Erythroblast (primary cell): ENCODE measurements around the gene AGAP1.

Experiments
- DNase-seq, 2 experiments: peaks; one replicate each; lab custom pipeline; 2025; lab: John Stamatoyannopoulos, UW
- GATA1 ChIP-seq: IDR thresholded peaks from 2 replicates; pipeline ENCODE4 v1.6.1; 2011; ENCODE audit warnings: low read depth, mild to moderate bottlenecking, control low read depth, low read length, moderate library complexity
- POLR2A ChIP-seq: IDR thresholded peaks from 2 replicates; pipeline ENCODE4 v1.6.1; 2011; ENCODE audit warnings: mild to moderate bottlenecking, low read length

AGAP1 gene

GRCh38 chr2:235523486-235524150, 29.8 kb downstream of the AGAP1 start:
- TF ChIP-seq POLR2A (no peak), GATA1 (no peak)
- no peak for DNase-seq

- DNase-seq, result no peak
- no peak for TF ChIP-seq GATA1
Observed at GRCh38 chr2:235526166-235526565, 32.3 kb downstream of the AGAP1 start.

- TF ChIP-seq GATA1 (no peak), POLR2A (no peak)
- DNase-seq, result no peak
Observed at GRCh38 chr2:235527806-235528469, 34.1 kb downstream of the AGAP1 start.

- no peak for DNase-seq
- TF ChIP-seq POLR2A (no peak), GATA1 (no peak)
Observed at GRCh38 chr2:235529621-235530020, 35.8 kb downstream of the AGAP1 start.

GRCh38 chr2:235530735-235531134, 36.9 kb downstream of the AGAP1 start:
- no peak for DNase-seq
- TF ChIP-seq GATA1 (no peak), POLR2A (no peak)

GRCh38 chr2:235532307-235532706, 38.5 kb downstream of the AGAP1 start:
- TF ChIP-seq GATA1 (no peak), POLR2A (no peak)
- DNase-seq, result no peak

GRCh38 chr2:235533198-235533597, 39.4 kb downstream of the AGAP1 start:
- TF ChIP-seq POLR2A, result no peak
- no peak for TF ChIP-seq GATA1
- DNase-seq, result no peak

- no peak for DNase-seq
- TF ChIP-seq POLR2A (no peak), GATA1 (no peak)
Observed at GRCh38 chr2:235533616-235534385, 40.0 kb downstream of the AGAP1 start.

- DNase-seq, result no peak
- TF ChIP-seq GATA1 (no peak), POLR2A (no peak)
Observed at GRCh38 chr2:235534678-235535422, 41.0 kb downstream of the AGAP1 start.

GRCh38 chr2:235535423-235536130, 41.7 kb downstream of the AGAP1 start:
- DNase-seq, result no peak
- TF ChIP-seq GATA1 (no peak), POLR2A (no peak)

- no peak for DNase-seq
- no peak for TF ChIP-seq POLR2A
- no peak for TF ChIP-seq GATA1
Observed at GRCh38 chr2:235536711-235537110, 42.9 kb downstream of the AGAP1 start.

- DNase-seq, result no peak
- TF ChIP-seq GATA1 (no peak), POLR2A (no peak)
Observed at GRCh38 chr2:235537186-235537585, 43.3 kb downstream of the AGAP1 start.

- DNase-seq, result no peak
- TF ChIP-seq GATA1, result no peak
- TF ChIP-seq POLR2A, result no peak
Observed at GRCh38 chr2:235537587-235537986, 43.7 kb downstream of the AGAP1 start.

- no peak for TF ChIP-seq POLR2A
- no peak for TF ChIP-seq GATA1
- no peak for DNase-seq
Observed at GRCh38 chr2:235538144-235538639, 44.3 kb downstream of the AGAP1 start.
